Spleen (tissue), 11 donors: ENCODE results near the gene NSG1. TPM values are rescaled to one million over a fixed set of nuclear protein-coding genes. Genes with fewer than 3 reads are reported as not detected.

Source experiments
- DNase-seq: peaks from one replicate; pipeline ENCODE4 v3.0.0-alpha.2; 2020
- H3K27ac ChIP-seq, 8 donors: fragments of 200-600 bp; sonication (generic) in 7 of 8; 1 replicate in 4 of 8; 2 replicates in 4 of 8; pipeline versions ENCODE4 v1.5.0 to v1.8.0; 2016 to 2021; ENCODE audit warnings: inconsistent platforms in 4 of 8, mild to moderate bottlenecking in 4 of 8, moderate library complexity in 1 of 8
- H3K27me3 ChIP-seq, 7 donors: fragments of 200-600 bp; sonication (generic) in 6 of 7; replicated peaks in 1 of 7; 1 replicate in 4 of 7; 2 replicates in 3 of 7; pipeline versions ENCODE4 v1.5.0 to v1.8.0; 2016 to 2021; ENCODE audit warnings: inconsistent platforms in 3 of 7, mild to moderate bottlenecking in 1 of 7
- H3K36me3 ChIP-seq, 6 donors: fragments of 200-600 bp; sonication (generic) in 5 of 6; 1 replicate in 4 of 6; 2 replicates in 2 of 6; pipeline versions ENCODE4 v1.5.0 to v1.8.0; 2016 to 2021; ENCODE audit warnings: inconsistent platforms in 2 of 6
- H3K4me1 ChIP-seq, 6 donors: fragments of 200-600 bp; sonication (generic) in 5 of 6; 1 replicate in 3 of 6; 2 replicates in 3 of 6; pipeline versions ENCODE4 v1.5.0 to v1.8.0; 2016 to 2021; ENCODE audit warnings: inconsistent platforms in 3 of 6
- H3K4me3 ChIP-seq, 8 donors: fragments of 200-600 bp; sonication (generic) in 7 of 8; 1 replicate in 4 of 8; 2 replicates in 4 of 8; pipeline versions ENCODE4 v1.5.0 to v1.8.0; 2016 to 2021; ENCODE audit warnings: inconsistent platforms in 4 of 8, mild to moderate bottlenecking in 4 of 8, moderate library complexity in 2 of 8
- H3K9me3 ChIP-seq, 8 donors: fragments of 200-600 bp; sonication (generic) in 7 of 8; 1 replicate in 4 of 8; 2 replicates in 4 of 8; pipeline versions ENCODE4 v1.5.0 to v1.8.0; 2016 to 2021; ENCODE audit warnings: inconsistent platforms in 4 of 8
- POLR2A ChIP-seq, 3 donors: fragments of 450-650 bp; IDR thresholded peaks; one replicate each; pipeline ENCODE4 v1.5.1; 2017; ENCODE audit warnings: antibody characterized with exemption in 3 of 3, mild to moderate bottlenecking in 1 of 3
- POLR2AphosphoS5 ChIP-seq, 3 donors: sonication (generic); formaldehyde crosslinking; IDR thresholded peaks; one replicate each; pipeline ENCODE4 v1.5.1; 2017; ENCODE audit warnings: antibody characterized with exemption in 3 of 3
- WGBS, 5 donors: extraction: QIAGEN DNeasy Blood & Tissue Kit in 3 of 5; methylation state at CpG; one replicate each; pipeline versions ENCODE4 v1.1.5 to v1.1.7; 2013 to 2018; 5-methylcytosine and 5-hydroxymethylcytosine counted together
- intact Hi-C: fragments of 100-400 bp; cut with DNase I; formaldehyde crosslinking; loops from one replicate; pipeline ENCODE4 v1.15.0; 2023; ENCODE audit warnings: low total_unique reads
- polyA plus RNA-seq, 3 donors: library from polyadenylated mRNA; stranded (reverse); fragments of 200-250 nt; gene quantifications; one replicate each; pipeline ENCODE4 v1.2.1, GENCODE V29; 2013
- total RNA-seq, 7 donors: library from RNA; depleted of rRNA in 3 of 7; stranded (reverse); fragments of >200 nt in 3 of 7; fragmentation: NEBNext Ultra II Directional in 4 of 7; extraction: Animal tissue kit (Norgen Biotek cat#: 25700) in 4 of 7; gene quantifications; one replicate each; pipeline versions ENCODE4 v1.1.0 to v1.2.1, GENCODE V29; 2016 to 2021
- TF ChIP-seq, protein P1 (sequence below), 11 experiments: fragments of 200-600 bp in 7 of 11; fragments of 450-650 bp in 4 of 11; sonication (generic) in 4 of 11; IDR thresholded peaks in 8 of 11; conservative IDR thresholded peaks in 3 of 11; 1 replicate in 7 of 11; 2 replicates in 4 of 11; pipeline versions ENCODE4 v1.4.0 to v1.8.0; 2016 to 2021; ENCODE audit warnings: antibody characterized with exemption in 11 of 11, inconsistent platforms in 4 of 11, mild to moderate bottlenecking in 1 of 11
- donor health status: healthy with polysubstance abuse.
- donor health status: DM: no; HTN: no; CAD: no; lungs with moderate emphysema.
- donor health status: DM: no; HTN: no; CAD: no.
- donor health status: Bipolar disorder and iron deficiency.
- donor health status: healthy.
- donor health status: DM: no; HTN: no; CAD: no.
- donor health status: DM: yes; HTN: yes; CAD: no.

Gene NSG1
- total and polyA plus RNA-seq, 10 donors: 0.22 to 4.1 (median 1.4) TPM

DNA sequence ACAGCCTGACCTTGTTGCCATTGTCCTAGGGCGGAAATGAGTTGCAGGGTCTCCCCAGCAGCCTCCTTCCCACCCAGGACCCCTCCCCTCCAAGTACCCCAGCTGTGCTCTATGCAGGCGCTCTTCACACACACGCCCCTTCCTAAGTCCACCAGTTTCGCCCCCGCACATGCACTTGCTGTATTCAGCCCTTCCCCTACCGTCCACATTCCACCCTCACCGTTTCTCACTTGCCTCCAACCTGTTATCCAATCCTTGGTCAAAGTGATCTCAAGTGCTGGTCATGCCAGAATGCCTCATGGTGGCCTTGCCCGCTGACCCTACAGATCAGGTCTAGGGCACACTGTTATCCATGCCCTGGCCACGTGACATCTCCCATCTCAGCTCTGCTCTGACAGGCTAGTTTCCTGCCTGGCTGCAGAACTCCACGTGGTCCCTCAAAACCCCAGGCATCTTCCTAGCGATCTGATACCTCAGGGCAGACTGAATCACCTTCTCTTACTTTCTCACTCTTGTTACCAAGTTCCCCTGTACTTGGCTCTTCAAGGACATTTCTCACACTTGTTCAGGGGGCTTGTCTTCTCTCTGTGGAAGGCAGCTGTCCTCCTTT, 39.7 kb downstream of the NSG1 start:
- Histone ChIP-seq H3K27ac (peak overlapping the region in 1 of 8 donors; percentile 4), H3K36me3 (peaks cover 0 to 96% (median 38%) of the 10 kb centered on the region in 6 donors), H3K9me3 (no peaks in the 10 kb centered on the region), H3K27me3 (no peaks in the 10 kb centered on the region), H3K4me3 (no peak overlapping the region), H3K4me1 (peaks cover 0 to 10% (median 0%) of the 10 kb centered on the region in 6 donors)
- DNase-seq: no peak
- WGBS, 5 donors: 78 to 82% (median 79%) methylated on average over 11 of the region's 11 CpGs
- intact Hi-C loops: no loop called here
- TF ChIP-seq POLR2A (IDR thresholded peaks at IDR 0.05) (no peak), POLR2AphosphoS5 (IDR thresholded peaks at IDR 0.05) (no peak)
- TF ChIP-seq, protein P1, sequence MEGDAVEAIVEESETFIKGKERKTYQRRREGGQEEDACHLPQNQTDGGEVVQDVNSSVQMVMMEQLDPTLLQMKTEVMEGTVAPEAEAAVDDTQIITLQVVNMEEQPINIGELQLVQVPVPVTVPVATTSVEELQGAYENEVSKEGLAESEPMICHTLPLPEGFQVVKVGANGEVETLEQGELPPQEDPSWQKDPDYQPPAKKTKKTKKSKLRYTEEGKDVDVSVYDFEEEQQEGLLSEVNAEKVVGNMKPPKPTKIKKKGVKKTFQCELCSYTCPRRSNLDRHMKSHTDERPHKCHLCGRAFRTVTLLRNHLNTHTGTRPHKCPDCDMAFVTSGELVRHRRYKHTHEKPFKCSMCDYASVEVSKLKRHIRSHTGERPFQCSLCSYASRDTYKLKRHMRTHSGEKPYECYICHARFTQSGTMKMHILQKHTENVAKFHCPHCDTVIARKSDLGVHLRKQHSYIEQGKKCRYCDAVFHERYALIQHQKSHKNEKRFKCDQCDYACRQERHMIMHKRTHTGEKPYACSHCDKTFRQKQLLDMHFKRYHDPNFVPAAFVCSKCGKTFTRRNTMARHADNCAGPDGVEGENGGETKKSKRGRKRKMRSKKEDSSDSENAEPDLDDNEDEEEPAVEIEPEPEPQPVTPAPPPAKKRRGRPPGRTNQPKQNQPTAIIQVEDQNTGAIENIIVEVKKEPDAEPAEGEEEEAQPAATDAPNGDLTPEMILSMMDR (IDR thresholded peaks at IDR 0.05 in 8 of 11, conservative IDR thresholded peaks at IDR 0.05 in 3 of 11): no peak

- 82 to 91% (median 86%) methylated on average over 12 of the region's 12 CpGs for WGBS, 5 donors
Measured at GRCh38 chr4:4427121-4427870, 40.4 kb downstream of the NSG1 start.

GRCh38 chr4:4427886-4428285, 41.0 kb downstream of the NSG1 start:
- Histone ChIP-seq H3K4me1 (peaks cover 0 to 10% (median 0%) of the 10 kb centered on the region in 6 donors), H3K9me3 (no peaks in the 10 kb centered on the region), H3K27ac (no peak overlapping the region), H3K27me3 (no peaks in the 10 kb centered on the region), H3K36me3 (peaks cover 0 to 96% (median 34%) of the 10 kb centered on the region in 6 donors), H3K4me3 (no peak overlapping the region)
- no peak for DNase-seq
- intact Hi-C loops: no loop called here
- TF ChIP-seq POLR2A (IDR thresholded peaks at IDR 0.05) (no peak), POLR2AphosphoS5 (IDR thresholded peaks at IDR 0.05) (no peak)
- TF ChIP-seq, protein P1 (IDR thresholded peaks at IDR 0.05 in 8 of 11, conservative IDR thresholded peaks at IDR 0.05 in 3 of 11): no peak
- WGBS, 5 donors: 92 to 94% (median 93%) methylated on average over 5 of the region's 5 CpGs

More at GRCh38 chr4:4427121-4427870, 40.4 kb downstream of the NSG1 start:
- intact Hi-C loops: no loop called here
- TF ChIP-seq POLR2A (IDR thresholded peaks at IDR 0.05): no peak
- TF ChIP-seq, protein P1 (IDR thresholded peaks at IDR 0.05 in 8 of 11, conservative IDR thresholded peaks at IDR 0.05 in 3 of 11): no peak
- no peak for TF ChIP-seq POLR2AphosphoS5 (IDR thresholded peaks at IDR 0.05)
- peak overlapping the region in 1 of 8 donors; percentile 4 for H3K27ac ChIP-seq
- peaks cover 0 to 96% (median 35%) of the 10 kb centered on the region in 6 donors for H3K36me3 ChIP-seq
- no peak overlapping the region for H3K4me3 ChIP-seq
- no peak for DNase-seq
- no peaks in the 10 kb centered on the region for H3K27me3 ChIP-seq
- H3K4me1 ChIP-seq: peaks cover 0 to 10% (median 0%) of the 10 kb centered on the region in 6 donors
- no peaks in the 10 kb centered on the region for H3K9me3 ChIP-seq
